GM21737 (cell line): ENCODE measurements around the gene TP53TG3D.
"Not testable (repeated sequence)": the region's sequence is repeated elsewhere in the genome, so short reads cannot be mapped to it uniquely, and the experiment has no call there.

Experiments
- ATAC-seq: cut with Tn5 transposase; IDR thresholded peaks from one replicate; pipeline ENCODE4 v1.9.1; 2021; ENCODE audit warnings: mild to moderate bottlenecking, moderate library complexity; ENCODE audit not compliant: unreplicated experiment

Gene TP53TG3D, protein sequence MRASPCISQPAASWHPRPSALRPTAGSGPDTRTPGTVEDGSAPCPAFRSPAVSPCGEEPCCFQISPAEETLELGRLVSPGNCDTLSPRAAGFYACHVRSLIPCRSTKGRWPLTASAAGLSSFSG

DNA sequence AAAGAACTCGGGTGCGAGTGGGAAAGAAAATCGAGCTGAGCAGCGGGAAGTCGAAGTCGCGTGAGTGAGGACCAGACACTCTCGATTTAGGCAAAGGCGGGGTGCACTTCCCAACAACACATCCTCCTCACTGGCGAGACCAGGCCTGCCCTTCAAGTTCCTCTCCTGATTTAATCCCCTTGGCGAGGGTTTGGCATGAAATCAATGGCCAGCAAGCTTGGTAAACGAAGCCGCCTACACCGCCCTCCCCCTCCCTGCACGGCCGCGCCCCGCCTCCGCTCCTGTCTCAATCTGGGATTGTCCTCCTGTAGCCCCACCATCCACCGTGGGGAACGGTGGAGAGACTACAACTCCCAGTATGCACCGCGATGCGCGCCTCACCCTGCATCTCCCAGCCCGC, at the start of gene TP53TG3D:
TP53TG3D (plus strand) TSS at position 301 of the 400 bp plus-strand sequence; CDS start at position 369, 68 bp downstream.
- not testable (repeated sequence) for ATAC-seq

DNA sequence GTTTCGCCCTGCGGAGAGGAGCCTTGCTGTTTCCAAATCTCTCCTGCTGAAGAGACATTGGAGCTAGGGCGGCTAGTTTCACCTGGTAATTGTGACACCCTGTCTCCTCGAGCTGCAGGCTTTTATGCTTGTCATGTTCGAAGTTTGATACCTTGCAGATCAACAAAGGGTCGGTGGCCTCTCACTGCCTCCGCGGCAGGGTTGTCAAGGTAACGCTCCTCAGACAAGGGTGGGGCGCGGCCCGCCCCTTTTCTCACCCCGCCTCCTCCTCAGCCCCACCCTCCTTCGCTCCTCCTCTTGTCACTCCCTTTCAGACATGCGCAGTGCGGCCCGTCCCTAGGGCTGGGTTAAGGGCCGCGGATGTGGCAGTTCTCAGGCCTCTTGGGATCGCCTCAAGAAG, 421 bp downstream of the TP53TG3D start:
- not testable (repeated sequence) for ATAC-seq

DNA sequence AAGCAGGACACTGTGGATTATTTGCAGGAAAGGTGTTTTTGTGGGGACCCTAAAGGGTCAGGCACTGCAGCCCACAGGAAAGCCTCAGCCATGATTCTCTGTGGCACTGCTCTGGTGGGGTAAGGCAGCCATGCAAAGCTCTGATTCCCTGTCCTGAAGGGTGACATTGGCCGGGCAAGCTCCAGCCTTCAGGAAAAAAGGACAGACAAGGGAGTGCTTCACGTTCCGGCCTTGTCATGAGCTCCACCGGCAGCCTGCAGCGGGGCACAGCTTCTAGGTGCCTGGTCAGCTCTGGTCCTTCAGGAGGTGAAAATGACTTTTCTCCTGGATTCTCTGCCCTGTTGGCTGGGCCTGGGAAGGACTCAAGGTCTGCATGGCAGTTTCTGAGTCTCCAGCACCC, 8.4 kb downstream of the TP53TG3D start:
- not testable (repeated sequence) for ATAC-seq

DNA sequence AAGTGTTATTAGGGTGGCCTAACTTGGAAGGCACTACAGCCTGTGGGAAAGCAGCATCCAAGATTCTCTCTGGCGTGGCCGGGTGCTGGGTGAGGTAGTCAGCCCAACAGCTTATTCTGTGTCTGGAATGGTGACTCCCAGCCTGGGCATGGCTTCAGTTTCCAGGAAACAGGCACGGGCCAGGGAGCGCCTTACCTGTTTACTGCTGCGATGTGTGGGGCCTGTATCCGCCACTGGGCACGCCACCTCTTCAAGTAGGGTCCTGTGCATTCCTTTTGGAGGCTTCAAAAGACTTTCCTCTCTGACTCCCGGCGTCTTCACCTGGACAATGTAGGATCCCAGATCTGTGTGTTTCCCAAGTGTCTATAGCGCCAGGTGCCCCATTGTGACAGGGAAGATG, 10.5 kb downstream of the TP53TG3D start:
- ATAC-seq = not testable (repeated sequence)

DNA sequence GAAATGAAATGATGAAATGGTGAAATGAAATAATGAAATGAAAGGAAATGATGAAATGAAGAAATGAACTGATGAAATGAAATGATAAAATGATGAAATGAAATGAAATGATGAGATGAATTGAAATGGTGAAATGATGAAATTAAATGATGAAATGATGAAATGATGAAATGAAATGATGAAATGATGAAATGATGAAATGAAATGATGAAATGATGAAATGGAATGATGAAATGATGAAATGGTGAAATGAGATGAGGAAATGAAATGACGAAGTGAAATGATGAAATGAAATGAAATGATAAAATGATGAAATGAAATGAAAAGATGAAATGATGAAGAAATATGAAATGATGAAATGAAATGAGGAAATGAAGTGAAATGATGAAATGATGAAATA, 28.8 kb downstream of the TP53TG3D start:
- ATAC-seq = not testable (repeated sequence)

DNA sequence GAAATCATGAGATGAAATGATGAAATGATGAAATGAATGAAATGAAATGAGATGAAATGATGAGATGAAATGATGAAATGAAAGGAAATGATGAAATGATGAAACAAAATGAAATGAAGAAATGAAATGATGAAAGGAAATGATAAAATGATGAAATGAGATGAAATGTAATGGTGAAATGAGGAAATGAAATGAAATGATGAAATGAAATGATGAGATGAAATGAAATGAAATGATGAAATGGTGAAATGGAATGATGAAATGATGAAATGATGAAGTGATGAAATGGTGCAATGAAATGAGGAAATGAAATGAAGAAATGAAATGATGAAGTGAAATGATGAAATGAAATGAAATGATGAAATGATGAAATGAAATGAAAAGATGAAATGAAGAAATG, 29.9 kb downstream of the TP53TG3D start:
- ATAC-seq = not testable (repeated sequence)

DNA sequence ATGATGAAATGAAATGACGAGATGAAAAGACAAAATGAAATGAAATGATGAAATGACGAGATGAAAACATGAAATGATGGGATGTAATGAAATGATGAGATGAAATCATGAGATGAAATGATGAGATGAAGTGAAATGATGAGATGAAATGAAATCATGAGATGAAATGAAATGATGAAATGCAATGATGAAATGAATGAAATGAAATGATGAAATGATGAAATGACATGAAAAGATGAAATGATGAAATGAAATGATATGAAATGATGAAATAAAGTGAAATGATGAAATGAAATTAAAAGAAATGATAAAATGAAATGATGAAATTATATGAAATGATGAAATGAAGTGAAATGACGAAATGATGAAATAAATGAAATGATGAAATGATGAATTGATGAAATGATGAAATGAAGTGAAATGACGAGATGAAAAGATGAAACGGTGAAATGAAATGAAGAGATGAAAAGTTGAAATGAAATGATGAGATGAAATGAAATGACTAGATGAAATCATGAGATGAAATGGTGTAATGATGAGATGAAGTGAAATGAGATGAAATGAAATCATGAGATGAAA, 30.9 kb downstream of the TP53TG3D start:
- ATAC-seq = not testable (repeated sequence)

DNA sequence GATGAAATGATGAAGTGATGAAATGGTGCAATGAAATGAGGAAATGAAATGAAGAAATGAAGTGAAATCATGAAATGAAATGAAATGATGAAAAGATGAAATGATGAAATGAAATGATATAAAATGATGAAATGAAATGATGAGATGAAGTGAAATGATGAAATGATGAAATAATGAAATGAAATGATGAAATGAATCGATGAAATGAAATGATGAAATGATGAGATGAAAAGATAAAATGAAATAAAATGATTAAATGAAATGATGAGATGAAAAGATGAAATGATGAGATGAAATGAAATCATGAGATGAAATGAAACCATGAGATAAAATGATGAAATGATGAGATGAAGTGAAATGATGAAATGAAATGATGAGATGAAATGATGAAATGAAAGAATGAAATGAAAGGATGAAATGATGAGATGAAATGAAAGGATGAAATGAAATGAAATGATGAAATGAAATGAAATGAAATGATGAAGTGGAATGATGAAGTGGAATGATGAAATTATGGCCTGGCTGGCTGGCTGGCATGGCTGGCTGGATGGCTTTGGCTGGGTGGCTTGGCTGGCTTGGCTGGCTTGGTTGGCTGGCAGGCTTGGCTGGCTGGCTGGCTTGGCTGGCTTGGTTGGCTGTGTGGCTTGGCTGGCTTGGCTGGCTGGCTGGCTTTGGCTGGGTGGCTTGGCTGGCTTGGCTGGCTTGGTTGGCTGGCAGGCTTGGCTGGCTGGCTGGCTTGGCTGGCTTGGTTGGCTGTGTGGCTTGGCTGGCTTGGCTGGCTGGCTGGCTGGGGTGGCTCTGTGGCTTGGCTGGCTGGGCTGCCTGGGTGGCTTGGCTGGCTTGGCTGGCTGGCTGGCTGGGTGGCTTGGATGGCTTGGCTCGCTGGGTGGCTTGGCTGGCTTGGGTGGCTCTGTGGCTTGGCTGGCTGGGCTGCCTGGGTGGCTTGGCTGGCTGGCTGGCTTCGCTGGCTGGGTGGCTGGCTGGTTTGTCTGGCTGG, 32.0 kb downstream of the TP53TG3D start:
- ATAC-seq = not testable (repeated sequence)

DNA sequence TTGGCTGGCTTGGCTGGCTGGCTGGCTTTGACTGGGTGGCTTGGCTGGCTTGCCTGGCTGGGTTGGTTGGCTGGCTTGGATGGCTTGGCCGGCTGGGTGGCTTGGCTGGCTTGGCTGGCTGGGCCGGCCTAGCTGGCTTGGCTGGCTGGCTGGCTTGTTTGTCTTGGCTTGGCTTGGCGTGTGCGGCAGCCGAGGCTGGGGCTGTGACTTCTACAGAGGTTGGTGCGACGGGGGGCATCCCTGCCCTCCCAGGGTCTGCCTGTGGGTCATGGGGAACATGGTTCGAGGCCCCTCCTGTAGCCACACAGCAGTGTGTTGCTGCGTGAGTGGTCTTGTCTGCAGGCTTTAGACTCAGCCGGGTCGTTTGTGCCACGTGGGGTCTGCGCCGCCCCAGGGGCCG, 33.1 kb downstream of the TP53TG3D start:
- not testable (repeated sequence) for ATAC-seq

DNA sequence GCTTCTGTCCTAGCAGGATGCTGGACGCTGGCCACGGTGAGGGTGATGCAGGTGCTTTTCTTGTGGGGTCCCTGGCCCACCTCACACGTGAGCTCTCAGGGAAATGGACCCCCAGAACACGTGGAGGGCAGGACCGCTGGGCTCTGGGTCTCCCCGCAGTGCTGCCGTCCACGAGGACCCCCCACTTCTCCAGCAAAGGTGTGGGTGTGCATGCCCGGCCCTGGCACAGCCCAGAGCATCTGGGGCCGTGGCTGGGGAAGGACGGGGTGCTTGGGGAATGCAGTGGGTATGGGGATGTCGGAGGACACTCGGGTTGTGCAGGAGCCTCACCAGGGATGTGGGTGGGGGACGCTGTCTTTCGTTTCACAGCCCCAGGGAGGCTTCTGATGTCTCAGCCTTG, 34.7 kb downstream of the TP53TG3D start:
- ATAC-seq = not testable (repeated sequence)

DNA sequence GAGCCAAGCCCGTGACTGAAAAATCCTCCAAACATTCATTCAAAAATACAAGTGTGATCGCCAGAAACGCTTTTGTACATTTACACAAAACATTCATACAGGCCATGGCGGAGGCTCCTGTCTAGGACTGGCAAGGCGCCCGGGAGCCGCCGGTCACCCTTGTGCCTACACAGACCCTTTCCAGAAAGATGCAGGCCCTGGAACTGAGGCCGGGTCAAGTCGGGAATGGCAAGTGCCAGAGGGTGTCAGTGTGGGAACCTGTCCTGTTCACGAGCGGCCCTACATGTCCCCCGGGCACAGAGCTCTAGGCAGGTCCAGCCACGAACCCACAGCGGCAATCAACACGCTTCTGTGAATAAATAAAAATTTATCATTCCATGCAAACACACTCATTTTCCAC, 36.1 kb downstream of the TP53TG3D start:
- ATAC-seq = not testable (repeated sequence)

DNA sequence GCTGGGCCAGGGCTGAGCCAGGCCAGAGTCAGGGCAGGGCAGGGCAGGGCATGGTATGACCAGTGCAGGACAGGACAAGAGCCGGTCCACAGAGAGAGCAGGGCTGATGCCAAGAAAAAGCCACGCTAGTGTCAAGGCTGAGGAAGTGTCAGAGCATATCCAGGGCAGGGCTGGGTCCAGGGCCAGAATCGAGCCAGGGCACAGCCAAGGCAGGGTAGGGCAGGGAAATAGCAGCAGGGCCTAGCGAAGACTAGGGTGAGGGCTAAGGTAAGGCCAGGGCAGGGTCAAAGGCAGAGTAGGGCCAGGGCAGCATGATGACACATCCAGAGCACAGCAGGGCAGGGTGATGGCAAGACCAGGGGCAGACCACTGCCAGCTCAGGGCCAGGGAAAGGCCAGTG, 49.7 kb downstream of the TP53TG3D start:
- ATAC-seq = not testable (repeated sequence)
